Measurements from ENCODE around the gene HS3ST4.
"Not testable (repeated sequence)": the region's sequence is repeated elsewhere in the genome, so short reads cannot be mapped to it uniquely, and the experiment has no call there.

Gene HS3ST4

DNA sequence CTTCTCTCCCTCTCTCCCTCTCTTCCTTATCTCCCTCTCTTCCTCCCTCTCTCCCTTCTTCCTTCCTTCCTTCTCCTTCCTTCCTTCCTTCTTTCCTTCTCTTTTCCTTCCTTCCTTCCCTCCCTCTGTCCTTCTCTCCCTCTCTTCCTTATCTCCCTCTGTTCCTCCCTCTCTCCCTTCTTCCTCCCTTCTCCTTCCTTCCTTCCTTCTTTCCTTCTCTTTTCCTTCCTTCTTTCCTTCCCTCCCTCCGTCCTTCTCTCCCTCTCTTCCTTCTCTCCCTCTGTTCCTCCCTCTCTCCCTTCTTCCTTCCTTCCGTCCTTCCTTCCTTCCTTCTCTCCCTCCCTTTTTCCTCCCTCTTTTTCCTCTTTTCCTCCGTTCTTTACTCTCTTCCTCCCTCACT, 38.6 kb downstream of the HS3ST4 start:
- DNase-seq (ENCODE audit: low read depth in 2 of 2) = no peak

DNA sequence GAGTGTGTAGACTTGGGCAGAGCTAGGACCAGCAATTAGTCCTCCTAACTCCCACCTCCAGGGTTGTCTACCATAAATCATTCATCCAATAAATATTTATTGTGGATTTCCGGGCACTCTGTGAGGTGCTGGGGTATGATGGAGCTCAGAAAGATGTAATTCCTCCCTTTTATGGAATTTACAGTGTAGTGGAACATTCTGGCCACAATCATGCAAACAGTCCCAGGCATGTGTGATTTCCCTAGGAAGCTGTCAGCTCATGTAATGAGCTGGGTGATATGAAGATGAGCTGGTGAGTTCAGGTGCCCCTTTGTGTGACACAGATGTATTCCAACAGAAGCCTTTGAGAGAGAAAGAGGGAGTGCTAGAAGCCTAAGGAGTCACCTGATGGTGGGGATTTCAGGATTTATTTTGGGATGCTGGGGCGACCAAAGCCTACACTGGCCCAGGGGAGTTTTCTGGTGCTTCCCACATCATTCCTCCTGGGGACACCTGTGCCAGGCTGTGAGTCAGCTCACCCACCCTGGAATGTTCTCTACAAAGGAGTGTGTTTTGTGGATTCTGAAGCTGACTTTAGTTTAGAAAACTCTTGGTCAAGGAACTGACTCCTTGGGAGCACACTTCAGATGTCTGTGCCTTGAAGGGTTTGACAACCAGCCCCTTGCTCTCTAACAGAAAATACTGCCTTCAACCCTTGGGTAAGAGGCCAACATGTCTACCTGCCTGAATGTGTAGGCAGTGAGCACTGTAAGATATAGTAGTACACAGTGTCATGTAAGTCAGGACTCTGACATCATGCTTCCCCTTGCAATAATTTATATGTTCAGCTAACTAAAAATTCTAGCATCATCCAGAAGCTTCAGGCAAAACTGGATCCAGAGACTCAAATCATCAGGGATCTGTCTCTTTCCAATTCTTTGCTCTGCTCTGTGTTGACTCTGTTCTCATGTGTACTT, 42.9 kb downstream of the HS3ST4 start:
- DNase-seq (ENCODE audit: low read depth in 2 of 2) = no peak

DNA sequence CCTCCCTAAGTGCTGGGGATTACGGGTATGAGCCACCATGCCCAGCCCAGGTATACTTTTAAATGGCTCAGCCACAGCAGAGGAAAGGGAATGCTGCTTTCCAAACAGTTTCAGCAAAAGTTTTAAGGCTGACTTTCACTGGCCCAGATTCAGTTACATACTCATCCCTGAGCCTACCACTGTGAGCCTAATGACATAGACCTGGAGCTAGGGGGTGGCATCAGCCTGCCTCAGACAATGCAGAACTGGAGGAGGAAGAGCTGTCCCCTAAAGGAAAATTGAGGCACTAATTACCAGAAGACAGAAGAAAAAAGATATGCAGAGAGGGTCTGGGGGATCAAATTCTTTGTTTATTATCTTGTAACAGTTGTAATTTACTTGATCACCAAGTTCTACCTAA, 43.9 kb downstream of the HS3ST4 start:
- no peak for DNase-seq (ENCODE audit: low read depth in 2 of 2)

DNA sequence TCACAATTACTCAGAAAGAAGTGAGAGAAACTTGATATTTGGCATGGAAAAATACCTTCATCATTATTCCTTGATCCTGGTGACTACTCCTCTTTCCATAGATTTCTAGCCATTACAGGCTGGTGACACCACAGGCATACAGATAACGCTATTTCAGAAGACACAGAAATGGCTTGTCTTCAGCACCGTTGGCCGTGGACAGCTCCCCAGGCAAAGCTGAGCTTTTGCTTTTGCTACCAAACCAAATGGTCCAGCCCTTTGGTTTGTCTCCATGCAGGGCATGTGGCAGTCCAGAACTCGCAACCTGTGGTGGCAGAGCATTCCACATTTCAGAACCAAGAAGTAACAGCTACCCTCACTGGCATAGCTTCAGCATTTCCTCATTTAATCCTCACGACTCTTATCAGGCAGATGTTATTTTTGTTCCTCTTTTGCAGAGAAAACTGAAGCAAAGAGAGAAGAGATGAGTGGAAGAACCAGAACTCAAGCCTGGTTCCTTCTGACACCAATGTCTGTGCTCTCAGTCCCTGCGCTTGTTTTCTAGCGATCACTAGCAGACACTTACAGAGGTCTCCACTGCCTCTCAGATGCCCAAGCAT, 55.5 kb downstream of the HS3ST4 start:
- DNase-seq (ENCODE audit: low read depth in 2 of 2) = no peak

DNA sequence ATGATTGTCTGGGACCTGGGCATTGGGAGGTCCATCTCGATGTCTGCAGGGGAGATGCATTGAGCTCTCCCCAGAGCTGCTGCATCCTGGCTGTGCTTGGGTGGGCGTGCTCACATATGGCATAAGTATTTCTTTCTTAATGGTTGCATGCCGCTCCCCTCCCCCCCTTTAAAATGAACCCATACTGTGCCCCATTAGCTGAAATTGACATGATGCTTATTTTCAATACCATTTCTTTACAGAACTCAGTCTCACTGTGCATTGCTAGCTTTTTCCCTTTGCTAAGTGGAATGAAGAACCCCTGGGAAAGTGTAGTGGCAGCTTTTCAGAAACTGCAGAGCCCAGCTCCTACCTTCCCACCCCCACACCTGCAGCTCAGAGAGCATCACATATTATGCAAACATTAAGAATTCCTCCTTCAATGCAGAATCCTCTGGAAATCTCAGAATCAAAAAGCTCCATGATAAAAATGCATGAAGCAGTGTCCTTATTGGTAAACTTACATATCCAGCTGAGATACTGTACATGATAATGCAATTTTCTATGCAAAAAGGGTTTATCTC, 56.4 kb downstream of the HS3ST4 start:
- no peak for DNase-seq (ENCODE audit: low read depth in 2 of 2)

DNA sequence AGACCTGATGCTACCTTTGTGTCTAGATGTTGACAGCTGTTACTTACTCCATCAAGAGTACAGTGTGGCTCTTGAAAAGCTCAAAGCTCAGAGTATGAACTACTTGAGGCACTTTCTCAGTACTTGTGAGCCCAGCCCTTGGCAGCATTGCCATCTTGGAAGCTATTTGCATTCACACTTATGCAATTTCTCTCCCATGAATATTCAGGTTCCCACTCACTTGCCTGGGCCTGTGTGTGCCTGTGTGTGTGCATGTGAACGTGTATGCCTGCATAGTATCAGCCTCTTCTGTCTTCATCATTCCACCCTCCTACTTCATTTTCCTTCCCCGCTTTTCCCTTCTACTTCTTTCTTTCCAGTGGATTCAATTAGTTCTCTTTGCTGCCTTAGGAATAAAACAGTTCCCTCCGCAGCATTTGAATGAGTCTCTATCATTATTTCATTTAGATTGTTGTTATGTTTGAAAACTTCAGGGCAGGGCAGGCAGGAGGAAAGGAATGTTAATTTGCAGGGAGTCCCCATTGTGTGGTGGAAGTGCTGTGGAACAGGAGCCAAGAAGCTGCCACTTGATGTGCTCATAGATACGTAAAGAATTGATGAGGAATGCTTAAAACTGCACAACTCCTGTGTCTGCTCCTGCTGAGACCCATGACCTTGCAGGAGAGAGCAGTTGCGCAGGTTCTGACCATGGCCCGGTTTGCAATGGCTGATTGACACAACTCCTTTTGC, 58.9 kb downstream of the HS3ST4 start:
- DNase-seq (ENCODE audit: low read depth in 2 of 2) = no peak

DNA sequence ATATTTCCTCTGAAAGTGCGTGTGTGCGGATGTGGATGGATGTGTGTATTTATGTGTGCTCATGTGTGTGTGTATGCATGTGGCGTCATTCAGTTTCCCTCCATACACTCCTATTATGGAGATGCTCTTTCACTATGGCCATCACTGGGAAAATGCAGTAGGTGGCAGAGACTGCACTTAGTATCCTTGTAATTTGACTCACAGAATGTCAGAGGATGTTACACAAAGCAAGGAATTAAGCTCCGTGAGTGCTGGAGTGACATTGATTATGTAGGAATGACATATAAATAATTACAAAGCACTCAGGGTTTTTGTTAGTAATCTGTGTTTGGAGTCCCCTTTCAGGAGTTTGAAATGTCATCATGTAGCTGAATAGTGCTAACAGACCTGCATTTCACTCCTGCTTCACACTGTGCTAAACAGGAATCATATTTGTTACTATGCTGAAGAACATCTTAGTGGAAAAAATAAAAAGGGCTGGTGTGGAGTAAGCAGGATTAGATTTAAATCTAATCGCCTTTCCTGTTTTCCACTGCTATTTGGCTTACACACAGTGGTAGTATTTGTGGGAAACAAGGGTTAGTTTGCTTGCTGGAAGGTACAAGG, 59.6 kb downstream of the HS3ST4 start:
- no peak for DNase-seq (ENCODE audit: low read depth in 2 of 2)

DNA sequence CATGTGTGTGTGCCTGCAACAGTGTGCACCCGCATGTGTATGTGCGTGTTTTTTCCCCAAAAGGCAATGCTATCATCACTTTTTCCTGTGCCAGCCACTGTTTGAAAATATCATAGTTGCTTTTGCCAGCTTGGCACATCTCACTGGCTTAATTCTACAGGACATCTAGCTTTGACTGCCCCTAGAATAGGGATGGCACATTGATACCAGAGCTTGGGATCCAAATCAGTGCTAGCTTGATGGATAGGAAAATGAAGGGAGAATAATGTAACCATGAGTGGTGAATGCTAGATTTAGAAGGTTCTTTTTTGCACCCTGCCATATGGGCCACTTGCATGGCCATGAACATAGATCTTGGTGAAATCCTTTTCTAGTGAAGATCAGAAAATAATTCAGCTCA, 72.7 kb downstream of the HS3ST4 start:
- no peak for DNase-seq (ENCODE audit: low read depth in 2 of 2)

DNA sequence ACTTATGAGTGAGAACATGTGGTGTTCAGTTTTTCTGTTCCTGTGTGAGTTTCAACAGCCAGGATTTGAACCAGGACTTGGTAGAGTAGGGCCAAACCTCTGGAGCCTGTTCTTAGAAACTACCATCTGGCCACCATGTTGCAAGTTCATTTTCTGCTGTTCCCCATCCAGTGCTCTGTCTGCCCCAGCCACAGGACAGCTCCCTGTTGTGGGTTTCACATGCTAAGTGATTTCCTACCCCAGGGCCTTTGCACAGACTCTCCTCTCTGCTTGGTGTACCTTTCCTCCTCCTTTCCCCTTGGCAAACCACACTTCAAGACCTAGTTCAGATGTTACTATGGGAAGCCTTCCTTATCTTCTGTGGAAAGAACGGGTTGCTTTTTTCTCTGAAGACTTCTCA, 79.5 kb downstream of the HS3ST4 start:
- no peak for DNase-seq (ENCODE audit: low read depth in 2 of 2)

DNA sequence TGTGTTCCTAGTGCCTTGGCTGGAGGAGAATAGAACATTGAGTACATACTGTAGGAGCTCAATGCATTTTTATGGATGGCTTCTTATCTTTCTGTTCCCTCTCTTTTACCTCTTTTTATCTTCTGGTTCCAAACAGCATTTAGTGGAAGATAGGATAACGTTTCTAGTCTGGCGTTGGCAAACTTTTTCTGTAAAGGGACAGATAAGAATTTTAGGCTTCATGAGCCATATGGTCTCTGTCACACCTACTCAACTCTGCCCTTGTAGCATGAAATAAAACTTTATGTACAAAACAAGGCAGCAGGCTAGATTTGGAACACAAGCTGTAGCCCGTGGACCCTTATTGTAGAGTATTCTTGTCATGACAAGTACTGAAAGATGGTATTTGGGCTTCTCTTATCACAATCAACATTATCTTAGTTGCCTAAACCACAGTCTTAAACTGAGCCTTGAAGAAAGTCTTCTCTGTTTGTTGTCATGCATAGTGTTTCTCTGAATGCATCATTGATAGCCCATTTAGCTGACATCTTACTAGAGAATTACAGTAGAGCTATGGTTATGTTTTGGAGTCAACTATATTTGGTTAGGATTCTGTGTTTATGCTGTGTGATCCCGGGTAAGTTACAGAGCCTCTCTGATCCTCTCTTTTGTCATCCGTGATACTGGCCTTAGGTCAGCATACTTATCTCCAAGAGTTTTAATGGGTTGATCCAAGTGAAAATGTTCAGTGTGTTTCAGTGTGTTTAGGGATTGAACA, 80.2 kb downstream of the HS3ST4 start:
- DNase-seq (ENCODE audit: low read depth in 2 of 2) = no peak

DNA sequence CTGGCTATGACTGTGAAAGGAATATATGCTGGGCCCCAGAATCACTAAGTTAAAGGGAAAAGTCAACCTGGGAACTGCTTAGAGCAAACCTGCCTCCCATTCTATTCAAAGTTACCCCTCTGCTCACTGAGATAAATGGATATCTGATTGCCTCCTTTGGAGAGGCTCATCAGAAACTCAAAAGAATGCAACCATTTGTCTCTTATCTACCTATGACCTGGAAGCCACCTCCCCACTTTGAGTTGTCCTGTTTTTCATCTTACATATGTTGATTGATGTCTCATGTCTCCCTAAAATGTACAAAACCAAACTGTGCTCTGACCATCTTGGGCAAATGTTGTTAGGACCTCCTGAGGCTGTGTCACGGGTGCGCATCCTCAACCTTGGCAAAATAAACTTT, 84.5 kb downstream of the HS3ST4 start:
- DNase-seq (ENCODE audit: low read depth in 2 of 2) = not testable (repeated sequence)

DNA sequence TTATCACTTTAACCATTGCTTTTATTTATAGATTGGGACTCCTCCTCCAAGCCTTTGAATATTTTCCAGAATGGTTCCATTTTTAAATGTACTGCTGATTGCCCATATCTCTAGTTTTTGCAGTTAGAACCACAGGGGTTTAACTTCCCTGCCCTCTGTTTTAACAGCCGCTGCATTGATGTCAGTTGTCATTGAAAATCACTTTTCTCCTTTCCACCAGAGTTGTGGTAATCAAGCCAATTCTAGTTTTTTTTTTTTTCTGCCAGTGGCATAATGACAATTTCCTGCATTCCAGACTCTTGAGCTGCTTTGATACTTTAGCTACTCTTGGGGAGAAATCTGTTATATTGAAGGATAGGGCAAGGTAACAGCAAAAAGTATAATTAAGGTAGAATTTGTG, 91.5 kb downstream of the HS3ST4 start:
- no peak for DNase-seq (ENCODE audit: low read depth in 2 of 2)

DNA sequence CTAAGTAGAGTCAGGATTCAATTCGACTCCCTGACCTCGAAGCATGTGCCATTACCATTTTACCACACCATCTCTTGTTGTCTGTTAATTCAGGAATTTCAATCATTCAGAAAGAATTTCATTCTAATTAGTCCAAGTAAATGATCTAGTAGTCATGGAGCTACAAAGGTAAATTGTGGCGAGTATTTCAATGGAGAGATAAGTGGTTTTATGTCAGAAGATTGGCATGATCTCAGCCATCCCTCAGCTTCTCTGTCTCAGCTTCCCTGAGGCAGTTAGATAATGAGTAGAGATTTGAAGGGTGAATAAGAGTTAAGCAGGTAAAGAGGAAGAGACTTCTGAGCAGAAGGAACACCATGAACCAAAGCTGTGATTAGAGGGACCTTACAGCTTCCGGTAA, 93.6 kb downstream of the HS3ST4 start:
- no peak for DNase-seq (ENCODE audit: low read depth in 2 of 2)

DNA sequence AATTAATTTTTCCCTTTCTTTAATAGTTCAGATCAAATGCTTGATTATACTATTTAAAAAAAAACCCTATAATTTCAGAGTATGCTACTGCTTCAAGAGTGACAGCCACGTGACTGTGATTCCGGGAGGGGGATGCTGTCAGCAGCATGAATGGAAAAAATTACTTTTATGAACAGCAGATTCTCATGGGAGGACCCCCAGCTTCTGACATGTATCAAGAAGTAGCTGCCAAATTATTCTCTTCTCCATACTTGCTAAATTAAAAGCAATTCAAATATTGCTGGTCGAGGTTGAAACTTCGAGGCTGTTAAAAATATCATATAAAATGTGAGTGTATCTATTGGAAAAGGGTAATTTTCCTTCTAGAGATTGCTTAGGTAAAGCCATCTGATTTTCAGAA, 95.0 kb downstream of the HS3ST4 start:
- no peak for DNase-seq (ENCODE audit: low read depth in 2 of 2)

DNA sequence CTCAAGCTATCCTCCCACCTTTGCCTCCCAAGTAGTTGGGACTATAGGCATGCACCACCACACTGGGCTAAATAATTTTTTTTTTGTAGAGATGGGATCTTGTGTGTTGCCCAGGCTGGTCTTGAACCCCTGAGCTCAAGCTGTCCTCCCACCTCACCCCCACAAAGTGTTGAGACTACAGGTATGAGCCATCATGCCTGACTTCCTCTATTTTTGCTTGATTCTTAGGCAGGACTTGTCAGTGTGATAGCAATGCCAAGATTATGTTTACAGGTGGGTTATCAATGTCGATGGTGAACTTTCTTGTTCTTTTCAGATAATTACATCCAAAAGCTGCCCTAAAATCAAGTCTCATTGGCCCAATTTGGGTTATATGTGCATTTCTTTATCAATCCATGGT, 96.9 kb downstream of the HS3ST4 start:
- no peak for DNase-seq (ENCODE audit: low read depth in 2 of 2)

DNA sequence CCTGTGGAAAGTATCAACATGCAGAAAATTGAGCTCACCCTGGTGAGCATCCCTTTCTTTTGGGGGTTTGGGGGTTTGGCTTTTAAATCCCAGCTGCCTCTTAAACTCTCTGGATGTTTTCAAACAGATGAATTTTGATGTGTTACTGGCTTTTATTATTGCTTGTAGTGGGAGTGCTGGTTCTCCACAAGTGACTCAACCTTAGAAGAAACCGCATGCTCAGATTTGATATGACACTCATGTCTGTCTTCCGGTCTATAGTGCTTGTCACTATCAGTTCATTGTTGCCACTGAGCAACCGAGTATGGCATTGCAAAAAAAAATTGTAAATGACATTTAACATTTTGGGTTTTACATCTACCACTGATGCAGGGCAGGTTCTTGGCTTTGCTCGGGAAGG, 104.5 kb downstream of the HS3ST4 start:
- DNase-seq (ENCODE audit: low read depth in 2 of 2) = no peak

DNA sequence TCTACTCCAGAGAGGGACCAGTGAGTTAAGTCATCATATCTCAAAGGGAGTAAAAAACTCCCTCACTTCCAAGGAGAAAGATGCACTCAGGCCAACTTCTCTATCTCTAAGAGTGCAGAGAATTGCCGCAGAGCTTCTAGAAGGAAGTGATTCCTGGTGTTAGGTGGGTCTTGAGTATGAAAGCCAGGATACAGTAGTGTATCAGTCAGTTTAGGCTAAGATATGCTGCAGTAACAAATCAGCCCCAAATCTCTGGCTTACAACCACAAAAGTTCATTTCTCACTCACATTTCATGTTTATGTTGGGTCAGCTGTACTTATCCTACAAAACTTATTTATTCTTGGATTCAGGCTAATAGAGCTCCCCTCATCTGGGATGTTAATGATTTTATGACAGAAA, 106.3 kb downstream of the HS3ST4 start:
- no peak for DNase-seq (ENCODE audit: low read depth in 2 of 2)

DNA sequence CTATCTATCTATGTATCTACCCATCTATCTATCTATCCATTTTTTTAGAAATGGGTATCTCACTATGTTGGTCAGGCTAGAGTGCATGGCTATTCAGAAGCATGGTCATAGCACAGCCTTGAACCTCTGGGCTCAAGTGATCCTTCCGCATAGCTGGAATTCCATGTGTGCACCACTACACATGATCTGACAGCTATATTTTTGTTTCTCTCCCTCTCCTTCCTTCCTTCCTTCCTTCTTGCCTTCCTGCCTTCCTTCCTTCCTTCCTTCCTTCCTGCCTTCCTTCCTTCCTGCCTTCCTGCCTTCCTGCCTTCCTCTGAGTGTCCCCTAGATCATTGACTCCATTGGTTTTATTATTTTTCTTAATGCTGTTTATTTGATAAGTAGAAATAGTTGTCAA, 108.1 kb downstream of the HS3ST4 start:
- DNase-seq (ENCODE audit: low read depth in 2 of 2) = no peak

DNA sequence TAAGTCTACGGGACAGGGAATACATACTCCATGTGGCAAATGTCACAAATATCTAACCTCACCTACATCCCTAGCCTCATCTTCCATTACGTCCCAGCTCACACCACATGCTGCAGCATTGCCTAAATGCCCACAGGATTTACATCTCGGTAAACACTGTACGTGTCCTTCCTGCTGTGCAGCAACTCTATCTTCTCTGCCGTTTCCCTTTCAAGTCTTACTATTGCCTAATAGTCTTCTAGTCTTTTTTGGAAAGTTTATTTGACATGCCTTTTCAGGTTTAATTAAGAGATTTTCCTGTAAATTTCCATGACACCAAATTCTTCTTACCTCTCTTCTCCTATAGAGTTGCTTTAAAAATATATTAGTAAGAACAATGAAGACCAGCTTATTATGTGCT, 120.5 kb downstream of the HS3ST4 start:
- no peak for DNase-seq (ENCODE audit: low read depth in 2 of 2)

DNA sequence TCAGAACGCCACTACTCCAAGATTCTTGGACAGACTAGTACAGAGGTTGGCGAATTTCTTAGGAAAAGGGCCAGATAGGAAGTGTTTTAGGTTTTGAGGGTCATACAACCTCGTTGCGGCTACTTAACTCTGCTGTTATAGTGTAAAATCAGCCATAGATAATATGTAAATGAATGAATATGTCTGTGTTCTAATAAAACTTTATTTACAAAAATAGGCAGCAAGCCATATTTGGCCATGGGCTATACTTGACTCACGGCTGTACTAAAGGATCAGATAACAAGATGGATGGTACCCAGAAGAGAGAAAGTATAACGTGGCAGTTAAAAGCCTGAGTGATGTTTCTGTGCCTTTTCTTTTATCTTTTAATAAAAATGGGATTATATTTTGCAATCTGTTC, 125.5 kb downstream of the HS3ST4 start:
- DNase-seq (ENCODE audit: low read depth in 2 of 2) = no peak

DNA sequence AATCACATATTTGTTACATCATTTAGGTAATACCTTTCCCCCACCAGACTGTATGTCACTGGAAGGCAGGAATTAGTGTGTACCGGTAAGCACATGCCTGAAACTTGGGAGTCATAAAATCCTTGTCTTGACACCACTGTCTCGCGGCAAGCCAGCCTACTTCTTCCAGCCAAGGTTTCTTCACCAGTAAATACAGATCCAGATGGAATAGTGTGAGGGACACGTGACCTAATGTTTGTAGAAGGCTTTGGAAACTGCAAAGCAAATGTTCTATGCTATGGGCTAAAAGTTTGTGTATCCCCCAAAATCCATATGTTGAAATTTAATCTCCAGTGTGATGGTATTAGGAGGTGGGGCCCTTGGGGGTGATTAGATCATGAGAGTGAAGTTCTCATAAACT, 126.1 kb downstream of the HS3ST4 start:
- DNase-seq (ENCODE audit: low read depth in 2 of 2) = no peak

All from stimulated activated CD8-positive, alpha-beta memory T cell treated with anti-CD3 and anti-CD28 coated beads, Interleukin-7, amount 100 ng/mL, for 1 hour (primary cell).